NCI-H2227 (cell line): Measurements from ENCODE around the gene MICU2.

Source experiments
- DNase-seq: peaks from one replicate; lab custom pipeline; 2025; ENCODE audit not compliant: unreplicated experiment; lab: John Stamatoyannopoulos, UW

The MICU2 gene

GRCh38 chr13:21603531-21604448, at the start of gene MICU2:
MICU2 (minus strand) TSS chr13:21604170; CDS start chr13:21604148, 22 bp downstream.
- peak; percentile 94 for DNase-seq

- no peak for DNase-seq
Measured at GRCh38 chr13:21641629-21642028, 37.7 kb upstream of the MICU2 start.

DNA sequence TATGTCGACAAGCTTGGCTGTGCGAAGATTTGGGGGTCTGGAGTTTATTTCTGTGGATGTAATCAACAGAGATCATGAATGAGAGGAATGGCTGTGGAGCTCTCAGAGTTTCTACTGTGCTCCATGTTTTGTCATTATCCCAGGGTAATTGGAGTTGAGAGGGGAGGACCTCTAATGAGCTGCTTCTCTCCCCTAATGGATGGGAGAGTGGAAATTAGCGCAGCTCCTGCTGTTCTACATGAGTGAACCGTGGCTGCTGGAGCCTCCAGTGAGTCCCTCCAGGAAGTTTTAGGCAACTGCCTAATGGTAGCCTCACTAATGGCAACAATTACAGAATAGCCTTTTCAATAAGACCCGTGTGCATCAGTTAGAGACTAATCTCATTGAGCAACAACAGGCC, 35.6 kb upstream of the MICU2 start:
- DNase-seq = no peak

GRCh38 chr13:21638319-21639282, 34.6 kb upstream of the MICU2 start:
- peak; percentile 1 for DNase-seq

- DNase-seq = no peak
Measured at GRCh38 chr13:21637296-21637695, 33.3 kb upstream of the MICU2 start.

GRCh38 chr13:21636656-21637055, 32.7 kb upstream of the MICU2 start:
- no peak for DNase-seq

GRCh38 chr13:21632196-21632595, 28.2 kb upstream of the MICU2 start:
- no peak for DNase-seq

DNA sequence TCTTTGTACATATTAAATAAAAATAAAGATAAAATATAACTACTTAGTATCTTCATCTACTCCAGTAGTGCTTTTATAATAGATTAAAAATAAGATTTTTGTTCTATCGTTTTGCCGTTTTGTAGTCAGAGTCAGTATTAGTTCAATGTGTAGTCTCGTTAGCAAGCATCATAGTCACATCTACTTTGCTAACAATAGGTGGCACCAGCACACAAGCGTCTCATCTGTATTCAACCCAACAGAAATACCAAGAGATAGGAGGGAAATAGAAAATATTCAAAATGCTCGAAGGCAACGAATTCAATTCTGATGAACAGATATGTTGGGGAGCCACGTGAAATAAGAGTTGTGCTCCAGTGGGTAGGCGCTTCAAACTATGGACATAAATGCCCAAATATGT, 21.4 kb upstream of the MICU2 start:
- peak; percentile 3 for DNase-seq

DNA sequence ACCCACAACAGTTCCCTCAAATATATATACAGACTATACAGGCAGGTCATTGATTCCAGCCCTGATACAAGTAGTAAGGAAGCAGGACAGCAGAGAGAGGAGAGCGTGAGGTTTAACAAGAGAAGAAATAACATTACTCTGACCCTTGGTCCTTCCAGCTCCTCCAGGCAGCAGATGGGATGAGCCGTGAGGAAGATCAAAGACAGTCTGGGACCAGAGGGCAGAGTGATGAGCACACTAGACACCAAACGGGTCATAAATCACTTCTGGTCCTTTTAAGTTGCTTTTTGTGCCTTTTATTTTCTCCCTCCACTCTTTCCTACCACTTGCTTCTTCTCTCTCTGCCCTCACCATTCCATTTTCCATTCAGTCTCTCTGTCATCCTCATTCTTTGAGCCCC, 16.9 kb upstream of the MICU2 start:
- no peak for DNase-seq

- DNase-seq = no peak
Measured at GRCh38 chr13:21619633-21620220, 15.8 kb upstream of the MICU2 start.

DNA sequence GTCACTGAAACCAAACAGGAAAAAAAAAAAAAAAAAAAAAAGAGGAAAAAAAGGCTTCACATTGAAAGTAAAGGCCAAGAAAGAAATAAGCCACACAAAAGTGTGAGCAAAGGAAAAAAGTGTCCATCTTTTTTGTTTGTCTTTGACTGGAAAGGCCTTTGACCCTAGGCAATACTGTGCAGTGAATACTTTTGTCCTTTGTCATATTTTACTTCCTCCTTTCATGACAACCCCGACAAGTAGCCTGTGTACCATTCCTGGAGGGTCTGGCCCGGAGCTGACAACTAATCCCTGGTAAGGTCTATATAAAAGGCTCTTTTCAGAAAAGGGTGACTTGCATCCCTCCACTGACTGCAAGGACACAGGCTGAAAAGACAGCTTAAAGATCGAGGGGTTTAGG, 12.9 kb upstream of the MICU2 start:
- no peak for DNase-seq

GRCh38 chr13:21616205-21616866, 12.4 kb upstream of the MICU2 start:
- DNase-seq = no peak

GRCh38 chr13:21615427-21615826, 11.5 kb upstream of the MICU2 start:
- DNase-seq = no peak

DNA sequence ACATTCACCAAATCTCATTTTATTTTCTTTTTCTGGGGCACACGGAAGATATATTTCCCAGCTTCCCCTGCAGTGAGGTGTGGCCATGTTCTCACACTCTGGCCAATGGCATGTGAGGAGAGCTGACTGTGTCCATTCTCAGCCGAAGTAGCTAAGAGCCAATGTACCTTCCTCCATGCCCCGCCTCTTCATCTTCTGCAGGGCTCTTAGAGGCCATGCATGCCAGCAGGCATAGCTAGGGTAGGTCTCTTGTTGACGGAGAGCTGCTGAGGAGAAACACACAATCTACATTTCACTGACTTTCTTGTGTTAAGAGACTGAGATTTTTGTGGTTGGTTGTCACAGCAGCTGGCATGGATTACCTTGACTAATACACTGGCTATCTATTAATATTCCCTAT, 9.8 kb upstream of the MICU2 start:
- DNase-seq = no peak

DNA sequence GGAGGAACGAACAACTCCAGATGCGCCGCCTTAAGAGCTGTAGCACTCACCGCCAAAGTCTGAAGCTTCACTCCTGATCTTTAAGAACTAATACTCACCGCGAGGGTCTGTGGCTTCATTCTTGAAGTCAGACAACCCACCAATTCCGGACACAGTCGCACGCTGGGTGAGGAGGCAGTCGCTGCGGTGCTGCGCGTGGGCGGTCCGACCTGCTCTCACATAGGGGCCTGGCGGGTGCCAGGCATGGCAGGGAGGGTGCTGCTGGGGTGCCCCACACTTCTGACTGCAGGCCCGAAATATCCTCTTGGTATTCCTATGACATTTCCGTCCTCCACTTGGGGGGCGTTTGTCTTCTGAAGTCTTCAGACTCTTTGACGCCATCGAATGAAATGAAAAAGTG, 7.4 kb upstream of the MICU2 start:
- DNase-seq = no peak

- no peak for DNase-seq
Measured at GRCh38 chr13:21610687-21611086, 6.7 kb upstream of the MICU2 start.

DNA sequence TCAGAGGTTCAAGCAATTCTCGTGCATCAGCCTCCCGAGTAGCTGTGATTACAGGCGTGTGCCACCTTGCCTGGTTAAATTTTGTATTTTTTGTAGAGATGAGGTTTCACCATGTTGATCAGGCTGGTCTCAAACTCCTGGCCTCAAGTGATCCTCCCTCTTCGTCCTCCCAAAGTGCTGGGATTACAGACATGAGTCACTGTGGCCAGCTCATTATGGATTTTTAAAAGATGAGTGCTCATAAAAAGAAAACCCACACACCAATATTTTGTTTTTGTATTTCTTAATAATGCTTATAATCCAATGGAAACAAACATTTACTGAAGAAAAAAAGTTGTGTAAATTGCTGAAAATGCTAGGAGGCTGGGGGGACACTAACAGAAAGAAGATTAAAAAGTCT, 5.0 kb upstream of the MICU2 start:
- DNase-seq = no peak

- no peak for DNase-seq
Measured at GRCh38 chr13:21606796-21607195, 2.8 kb upstream of the MICU2 start.

GRCh38 chr13:21606251-21606650, 2.3 kb upstream of the MICU2 start:
- DNase-seq = no peak

- DNase-seq = no peak
Measured at GRCh38 chr13:21596722-21597121, 7.2 kb downstream of the MICU2 start.

DNA sequence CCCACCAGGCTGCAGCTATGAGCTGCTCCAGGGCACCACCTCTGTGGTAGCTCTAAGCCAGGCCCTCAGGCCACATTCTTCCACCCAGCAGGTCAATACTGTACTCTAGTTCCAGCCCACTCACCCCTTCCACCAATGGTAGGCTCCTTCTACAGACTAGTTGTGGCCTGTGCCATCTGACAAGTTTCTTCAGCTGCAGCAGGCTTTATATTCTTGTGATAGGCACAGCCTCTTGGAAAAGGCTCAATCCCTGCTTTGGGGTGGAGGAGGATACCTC, 8.5 kb downstream of the MICU2 start:
- DNase-seq = no peak
